ENCODE data around the gene ESYT3. TPM values are rescaled to one million over a fixed set of nuclear protein-coding genes. Genes with fewer than 3 reads are reported as not detected.

Gene ESYT3
- total RNA-seq, 2 experiments from 2014 or later = 0.22 TPM; not detected in 1

DNA sequence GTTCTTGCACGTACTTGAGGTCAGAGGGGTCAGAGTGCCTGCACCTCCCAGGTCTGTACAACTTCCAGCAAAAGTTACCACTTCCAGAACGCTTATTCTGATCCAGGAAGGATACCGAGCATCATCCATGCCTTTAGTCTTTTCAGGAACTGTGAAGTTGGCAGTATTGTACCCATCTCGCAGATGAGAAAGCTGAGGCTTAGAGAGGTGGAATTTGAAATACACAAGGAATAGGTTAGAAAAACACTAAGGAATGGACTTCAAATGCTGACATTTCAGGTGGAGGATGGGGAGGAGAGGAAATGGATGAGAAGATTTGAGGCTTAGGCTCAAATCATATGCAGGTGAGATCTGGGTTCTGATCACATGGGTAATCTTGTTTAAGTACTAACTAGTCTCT is 11.2 kb downstream of the ESYT3 start:
- H3K9me3 Mint-ChIP-seq = no peaks in the 10 kb centered on the region
- TF ChIP-seq, protein P1, sequence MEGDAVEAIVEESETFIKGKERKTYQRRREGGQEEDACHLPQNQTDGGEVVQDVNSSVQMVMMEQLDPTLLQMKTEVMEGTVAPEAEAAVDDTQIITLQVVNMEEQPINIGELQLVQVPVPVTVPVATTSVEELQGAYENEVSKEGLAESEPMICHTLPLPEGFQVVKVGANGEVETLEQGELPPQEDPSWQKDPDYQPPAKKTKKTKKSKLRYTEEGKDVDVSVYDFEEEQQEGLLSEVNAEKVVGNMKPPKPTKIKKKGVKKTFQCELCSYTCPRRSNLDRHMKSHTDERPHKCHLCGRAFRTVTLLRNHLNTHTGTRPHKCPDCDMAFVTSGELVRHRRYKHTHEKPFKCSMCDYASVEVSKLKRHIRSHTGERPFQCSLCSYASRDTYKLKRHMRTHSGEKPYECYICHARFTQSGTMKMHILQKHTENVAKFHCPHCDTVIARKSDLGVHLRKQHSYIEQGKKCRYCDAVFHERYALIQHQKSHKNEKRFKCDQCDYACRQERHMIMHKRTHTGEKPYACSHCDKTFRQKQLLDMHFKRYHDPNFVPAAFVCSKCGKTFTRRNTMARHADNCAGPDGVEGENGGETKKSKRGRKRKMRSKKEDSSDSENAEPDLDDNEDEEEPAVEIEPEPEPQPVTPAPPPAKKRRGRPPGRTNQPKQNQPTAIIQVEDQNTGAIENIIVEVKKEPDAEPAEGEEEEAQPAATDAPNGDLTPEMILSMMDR (IDR thresholded peaks at IDR 0.05) = no peak
- H3K27ac Mint-ChIP-seq = no peak overlapping the region
- CTCF ChIA-PET = no interaction called here
- POLR2A ChIA-PET = no interaction called here
- Histone ChIP-seq H3K9me3 (ENCODE audit: control insufficient read depth in 1 of 2, insufficient read depth in 1 of 2, low read length in 2 of 2) (no peaks in the 10 kb centered on the region), H3K36me3 (ENCODE audit: insufficient read depth, low read length) (no peaks in the 10 kb centered on the region), H3K4me3 (ENCODE audit: low read length) (no peak overlapping the region), H3K27me3 (ENCODE audit: control insufficient read depth in 1 of 2, insufficient read depth in 2 of 2, low read length in 2 of 2) (no peaks in the 10 kb centered on the region), H3K27ac (ENCODE audit: low read depth in 1 of 2, low read length in 2 of 2) (no peak overlapping the region), H3K4me1 (ENCODE audit: insufficient read depth, low read length) (no peaks in the 10 kb centered on the region)
- intact Hi-C loops (cut with DNase I, micrococcal nuclease) = no loop called here
- DNase-seq = no peak
- no peaks in the 10 kb centered on the region for H3K36me3 Mint-ChIP-seq (ENCODE audit: low read depth)
- no peaks in the 10 kb centered on the region for H3K4me1 Mint-ChIP-seq (ENCODE audit: low read depth)
- no peak overlapping the region for H3K4me3 Mint-ChIP-seq
- ATAC-seq (ENCODE audit: poor library complexity) = no peak
- no peaks in the 10 kb centered on the region for H3K27me3 Mint-ChIP-seq

DNA sequence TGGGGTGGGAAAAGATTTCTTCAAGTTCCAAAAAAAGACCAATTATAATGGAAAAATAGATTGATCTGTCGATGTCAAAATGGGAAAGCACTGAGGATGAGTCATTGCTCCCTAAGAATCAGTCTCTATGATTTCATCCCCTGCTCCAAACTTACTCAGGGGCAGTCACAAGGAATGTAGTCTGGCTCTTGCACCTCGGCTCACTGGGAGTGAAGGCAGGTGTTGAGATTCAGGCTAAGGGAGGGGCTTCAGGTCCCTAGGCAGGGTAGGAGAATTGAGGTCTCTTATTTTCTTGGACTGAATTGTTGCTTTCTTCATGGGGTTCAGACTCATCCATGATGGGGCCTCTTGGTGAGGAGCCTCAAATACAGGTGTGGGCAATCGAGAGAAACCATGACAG is 14.2 kb downstream of the ESYT3 start:
- ATAC-seq (ENCODE audit: poor library complexity) = no peak
- no peak overlapping the region for H3K27ac ChIP-seq (ENCODE audit: low read depth in 1 of 2, low read length in 2 of 2)
- H3K4me3 ChIP-seq (ENCODE audit: low read length) = no peak overlapping the region
- DNase-seq = no peak
- no peaks in the 10 kb centered on the region for H3K27me3 ChIP-seq (ENCODE audit: control insufficient read depth in 1 of 2, insufficient read depth in 2 of 2, low read length in 2 of 2)
- no peak overlapping the region for H3K27ac Mint-ChIP-seq
- ChIA-PET POLR2A (no interaction called here), CTCF (no interaction called here)
- H3K4me3 Mint-ChIP-seq = no peak overlapping the region
- no peaks in the 10 kb centered on the region for H3K36me3 Mint-ChIP-seq (ENCODE audit: low read depth)
- TF ChIP-seq, protein P1 (IDR thresholded peaks at IDR 0.05) = no peak
- no peaks in the 10 kb centered on the region for H3K36me3 ChIP-seq (ENCODE audit: insufficient read depth, low read length)
- H3K4me1 Mint-ChIP-seq (ENCODE audit: low read depth) = no peaks in the 10 kb centered on the region
- intact Hi-C loops (cut with DNase I, micrococcal nuclease) = no loop called here
- H3K4me1 ChIP-seq (ENCODE audit: insufficient read depth, low read length) = no peaks in the 10 kb centered on the region
- no peaks in the 10 kb centered on the region for H3K9me3 ChIP-seq (ENCODE audit: control insufficient read depth in 1 of 2, insufficient read depth in 1 of 2, low read length in 2 of 2)
- no peaks in the 10 kb centered on the region for H3K9me3 Mint-ChIP-seq
- H3K27me3 Mint-ChIP-seq = no peaks in the 10 kb centered on the region

DNA sequence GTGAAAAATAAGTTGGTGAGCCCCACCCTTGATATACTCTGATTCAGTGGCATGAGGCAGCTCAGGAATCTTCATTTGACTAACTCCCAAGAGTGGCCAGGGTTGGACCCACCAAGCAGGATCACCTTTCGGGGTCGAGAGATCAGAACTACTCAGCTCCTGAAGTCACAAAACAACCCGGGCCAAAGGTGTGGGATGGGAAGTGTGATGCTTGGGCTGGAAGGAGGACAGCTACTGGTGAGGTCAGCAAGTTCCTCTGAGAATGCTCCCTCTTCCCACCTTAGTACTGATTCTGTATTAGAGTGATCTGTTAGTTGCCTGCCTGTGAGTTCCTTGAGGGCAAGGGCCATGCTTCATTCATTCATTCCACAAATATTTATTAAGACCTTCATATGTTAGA is 15.1 kb downstream of the ESYT3 start:
- ChIA-PET CTCF (no interaction called here), POLR2A (no interaction called here)
- no peaks in the 10 kb centered on the region for H3K4me1 Mint-ChIP-seq (ENCODE audit: low read depth)
- intact Hi-C loops (cut with DNase I, micrococcal nuclease) = no loop called here
- no peaks in the 10 kb centered on the region for H3K27me3 Mint-ChIP-seq
- ATAC-seq (ENCODE audit: poor library complexity) (no peak), DNase-seq (no peak)
- no peaks in the 10 kb centered on the region for H3K9me3 Mint-ChIP-seq
- Histone ChIP-seq H3K27me3 (ENCODE audit: control insufficient read depth in 1 of 2, insufficient read depth in 2 of 2, low read length in 2 of 2) (peaks cover 0 to 2% of the 10 kb centered on the region in 2 experiments), H3K36me3 (ENCODE audit: insufficient read depth, low read length) (no peaks in the 10 kb centered on the region), H3K4me1 (ENCODE audit: insufficient read depth, low read length) (no peaks in the 10 kb centered on the region), H3K4me3 (ENCODE audit: low read length) (no peak overlapping the region), H3K9me3 (ENCODE audit: control insufficient read depth in 1 of 2, insufficient read depth in 1 of 2, low read length in 2 of 2) (no peaks in the 10 kb centered on the region), H3K27ac (ENCODE audit: low read depth in 1 of 2, low read length in 2 of 2) (no peak overlapping the region)
- TF ChIP-seq, protein P1 (IDR thresholded peaks at IDR 0.05) = no peak
- no peaks in the 10 kb centered on the region for H3K36me3 Mint-ChIP-seq (ENCODE audit: low read depth)
- H3K4me3 Mint-ChIP-seq = no peak overlapping the region
- no peak overlapping the region for H3K27ac Mint-ChIP-seq

Data from CD4-positive, alpha-beta T cell (primary cell).